ENCODE data around the gene ZNF81. TPM values are rescaled to one million over a fixed set of nuclear protein-coding genes. Genes with fewer than 3 reads are reported as not detected.
"Not testable (repeated sequence)": the region's sequence is repeated elsewhere in the genome, so short reads cannot be mapped to it uniquely, and the experiment has no call there.

The ZNF81 gene
- total RNA-seq, 1 donor from 2014 or later = 2.8 TPM

DNA sequence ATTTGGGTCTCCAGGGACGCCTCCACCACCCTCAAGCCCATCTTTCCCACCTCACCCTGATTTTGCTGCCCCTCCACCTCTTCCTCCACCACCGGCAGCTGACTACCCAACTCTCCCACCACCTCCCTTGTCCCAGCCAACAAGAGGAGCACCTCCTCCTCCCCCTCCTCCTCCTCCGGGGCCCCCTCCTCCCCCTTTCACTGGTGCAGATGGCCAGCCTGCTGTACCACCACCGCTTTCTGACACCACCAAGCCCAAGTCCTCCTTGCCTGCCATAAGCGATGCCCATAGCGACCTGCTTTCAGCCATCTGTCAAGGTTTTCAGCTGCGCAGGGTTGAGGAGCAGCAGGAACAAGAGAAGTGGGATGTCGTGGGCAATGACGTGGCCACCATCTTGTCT, 32.4 kb upstream of the ZNF81 start:
- Histone ChIP-seq H3K36me3 (ENCODE audit: control insufficient read depth, insufficient read depth, low read length) (no peaks in the 10 kb centered on the region), H3K4me3 (ENCODE audit: low read depth, low read length) (no peak overlapping the region), H3K27me3 (ENCODE audit: control insufficient read depth, insufficient read depth, low read length) (no peaks in the 10 kb centered on the region)
- no peak for DNase-seq (ENCODE audit: low read depth)
- TF ChIP-seq, protein P1, sequence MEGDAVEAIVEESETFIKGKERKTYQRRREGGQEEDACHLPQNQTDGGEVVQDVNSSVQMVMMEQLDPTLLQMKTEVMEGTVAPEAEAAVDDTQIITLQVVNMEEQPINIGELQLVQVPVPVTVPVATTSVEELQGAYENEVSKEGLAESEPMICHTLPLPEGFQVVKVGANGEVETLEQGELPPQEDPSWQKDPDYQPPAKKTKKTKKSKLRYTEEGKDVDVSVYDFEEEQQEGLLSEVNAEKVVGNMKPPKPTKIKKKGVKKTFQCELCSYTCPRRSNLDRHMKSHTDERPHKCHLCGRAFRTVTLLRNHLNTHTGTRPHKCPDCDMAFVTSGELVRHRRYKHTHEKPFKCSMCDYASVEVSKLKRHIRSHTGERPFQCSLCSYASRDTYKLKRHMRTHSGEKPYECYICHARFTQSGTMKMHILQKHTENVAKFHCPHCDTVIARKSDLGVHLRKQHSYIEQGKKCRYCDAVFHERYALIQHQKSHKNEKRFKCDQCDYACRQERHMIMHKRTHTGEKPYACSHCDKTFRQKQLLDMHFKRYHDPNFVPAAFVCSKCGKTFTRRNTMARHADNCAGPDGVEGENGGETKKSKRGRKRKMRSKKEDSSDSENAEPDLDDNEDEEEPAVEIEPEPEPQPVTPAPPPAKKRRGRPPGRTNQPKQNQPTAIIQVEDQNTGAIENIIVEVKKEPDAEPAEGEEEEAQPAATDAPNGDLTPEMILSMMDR (IDR thresholded peaks at IDR 0.05; ENCODE audit: insufficient read depth, low read length, poor library complexity, severe bottlenecking) = no peak

DNA sequence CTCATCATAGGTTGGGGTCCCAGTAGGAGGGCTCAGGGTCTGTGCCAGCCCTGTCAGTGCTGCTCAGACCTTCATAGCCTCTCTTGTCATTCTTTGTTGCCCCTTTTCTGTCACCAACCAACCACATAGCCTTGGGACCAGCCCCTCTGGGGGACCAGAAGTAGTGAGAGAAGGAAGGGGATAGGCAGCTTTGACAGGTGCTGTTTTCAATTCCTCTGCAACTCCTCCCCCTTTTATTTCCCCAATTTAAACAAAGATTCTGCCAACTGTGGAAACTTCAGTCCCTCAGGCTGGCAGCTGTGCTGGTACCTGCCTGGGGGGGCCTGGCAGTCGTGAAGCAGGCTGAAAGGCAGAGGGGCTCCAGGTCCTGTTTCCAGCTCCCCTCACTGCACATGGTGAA, 30.9 kb upstream of the ZNF81 start:
- not testable (repeated sequence) for H3K36me3 ChIP-seq (ENCODE audit: control insufficient read depth, insufficient read depth, low read length); H3K4me3 ChIP-seq (ENCODE audit: low read depth, low read length); H3K27me3 ChIP-seq (ENCODE audit: control insufficient read depth, insufficient read depth, low read length); DNase-seq (ENCODE audit: low read depth)

DNA sequence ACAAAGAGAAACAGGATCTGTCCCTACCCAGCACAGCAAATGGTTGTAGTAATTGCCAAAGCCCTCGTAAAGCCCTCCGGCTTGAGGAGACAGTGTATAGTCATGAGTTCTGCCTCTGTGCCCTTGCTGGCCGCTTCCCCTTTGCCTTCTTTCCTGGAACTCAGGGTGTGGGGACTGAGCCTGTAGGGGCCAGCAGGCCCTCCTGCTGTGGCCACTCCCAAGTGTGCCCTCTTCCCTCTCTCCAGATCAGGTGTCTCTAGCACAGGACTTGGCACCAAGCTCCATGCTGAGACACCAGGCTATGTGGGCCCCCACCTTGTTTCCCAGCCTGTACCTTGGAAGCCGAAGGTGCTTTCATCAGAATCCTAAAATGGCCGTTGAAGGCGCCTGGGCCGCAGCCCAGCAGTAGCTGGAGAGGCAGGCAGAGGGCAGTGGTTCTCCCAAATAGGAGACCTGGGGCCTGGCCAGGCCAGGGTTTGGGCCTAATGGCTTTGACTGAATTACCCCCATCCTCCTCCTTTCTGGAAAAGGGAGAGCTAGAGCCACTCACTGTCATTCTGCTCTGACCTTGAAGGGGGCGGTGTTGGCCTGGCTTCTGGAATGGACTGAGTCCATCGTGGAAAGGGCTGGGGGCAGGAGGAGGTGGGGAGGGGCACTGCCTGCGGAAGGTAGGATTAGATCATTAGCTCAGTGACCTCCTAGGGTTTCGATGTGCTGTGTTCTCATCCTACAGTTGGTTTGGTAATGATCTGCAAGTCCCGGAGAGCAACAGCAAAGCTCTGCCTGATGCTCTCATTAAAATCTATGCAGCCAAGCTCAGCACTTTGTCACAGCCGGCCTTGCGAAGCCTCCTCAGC, 30.1 kb upstream of the ZNF81 start:
- DNase-seq (ENCODE audit: low read depth); H3K4me3 ChIP-seq (ENCODE audit: low read depth, low read length); H3K27me3 ChIP-seq (ENCODE audit: control insufficient read depth, insufficient read depth, low read length); H3K36me3 ChIP-seq (ENCODE audit: control insufficient read depth, insufficient read depth, low read length): not testable (repeated sequence)

DNA sequence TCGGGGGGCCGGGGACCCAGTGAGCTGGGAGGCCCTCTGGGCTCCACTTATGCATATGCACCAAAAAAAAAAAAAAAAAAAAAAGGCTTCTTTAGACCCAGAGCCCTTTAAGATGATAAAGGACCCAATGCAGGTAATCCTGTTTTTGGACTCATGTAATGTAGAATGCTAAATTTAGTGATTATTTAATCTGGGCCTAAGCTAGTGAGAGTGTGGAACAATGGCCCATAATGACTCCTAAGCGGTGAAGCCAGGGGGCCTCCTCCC, 29.5 kb upstream of the ZNF81 start:
- not testable (repeated sequence) for DNase-seq (ENCODE audit: low read depth); H3K4me3 ChIP-seq (ENCODE audit: low read depth, low read length); H3K36me3 ChIP-seq (ENCODE audit: control insufficient read depth, insufficient read depth, low read length); H3K27me3 ChIP-seq (ENCODE audit: control insufficient read depth, insufficient read depth, low read length)

DNA sequence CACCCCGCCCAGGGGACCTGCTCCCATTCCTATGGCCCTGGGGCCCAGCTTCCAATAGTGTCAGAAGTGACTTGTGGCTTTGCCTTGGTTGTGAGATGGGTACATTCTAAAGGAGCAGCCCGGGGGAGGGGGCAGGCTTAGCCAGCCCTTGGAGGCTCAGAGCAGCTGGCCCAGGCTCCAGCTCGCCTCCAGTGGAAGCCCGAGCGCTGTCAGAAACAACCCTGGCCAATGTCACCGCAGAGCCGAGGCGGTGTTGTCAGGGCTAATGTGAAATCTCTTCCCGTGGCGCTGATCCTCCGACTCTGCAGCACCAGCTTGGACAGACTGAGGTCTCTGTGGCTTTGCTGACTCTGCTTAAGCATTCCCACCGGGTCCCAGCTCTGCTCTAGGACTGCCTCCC, 29.2 kb upstream of the ZNF81 start:
- TF ChIP-seq, protein P1 (IDR thresholded peaks at IDR 0.05; ENCODE audit: insufficient read depth, low read length, poor library complexity, severe bottlenecking) = no peak
- Histone ChIP-seq H3K4me3 (ENCODE audit: low read depth, low read length) (no peak overlapping the region), H3K27me3 (ENCODE audit: control insufficient read depth, insufficient read depth, low read length) (no peaks in the 10 kb centered on the region), H3K36me3 (ENCODE audit: control insufficient read depth, insufficient read depth, low read length) (no peaks in the 10 kb centered on the region)
- DNase-seq (ENCODE audit: low read depth) = no peak

DNA sequence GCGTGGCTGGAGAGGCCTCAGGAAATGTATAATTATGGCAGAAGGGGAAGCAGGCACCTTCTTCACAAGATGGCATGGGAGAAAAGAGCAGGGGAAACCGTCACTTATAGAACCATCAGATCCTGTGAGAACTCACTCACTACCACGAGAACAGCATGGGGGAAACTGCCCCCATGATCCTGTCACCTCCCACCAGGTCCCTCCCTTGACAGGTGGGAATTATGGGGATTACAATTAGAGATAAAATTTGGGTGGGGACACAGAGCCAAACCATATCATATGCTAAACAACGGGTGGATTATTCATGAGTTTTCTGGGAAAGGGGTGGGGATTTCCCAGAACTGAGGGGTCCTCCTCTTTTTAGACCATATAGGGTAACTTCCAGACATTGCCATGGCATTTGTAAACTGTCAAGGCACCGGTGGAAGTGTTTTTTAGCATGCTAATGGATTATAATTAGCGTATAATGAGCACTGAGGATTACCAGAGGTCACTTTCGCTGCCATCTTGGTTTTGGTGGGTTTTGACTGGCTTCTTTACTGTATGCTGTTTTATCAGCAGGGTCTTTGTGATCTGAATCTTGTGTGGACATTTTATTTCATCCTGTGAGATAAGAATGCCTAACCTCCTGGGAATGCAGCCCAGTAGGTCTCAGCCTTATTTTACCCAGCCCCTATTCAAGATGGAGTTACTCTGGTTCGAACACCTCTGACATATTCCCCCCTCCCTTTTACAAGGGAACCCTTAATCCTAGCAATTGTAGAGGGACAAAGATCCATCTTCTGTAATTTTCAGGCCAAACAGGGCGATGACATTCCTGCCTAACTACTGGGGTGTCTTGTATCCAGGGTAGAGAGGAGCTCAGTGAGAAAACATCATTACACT, 27.6 kb upstream of the ZNF81 start:
- TF ChIP-seq, protein P1 (IDR thresholded peaks at IDR 0.05; ENCODE audit: insufficient read depth, low read length, poor library complexity, severe bottlenecking) = no peak

DNA sequence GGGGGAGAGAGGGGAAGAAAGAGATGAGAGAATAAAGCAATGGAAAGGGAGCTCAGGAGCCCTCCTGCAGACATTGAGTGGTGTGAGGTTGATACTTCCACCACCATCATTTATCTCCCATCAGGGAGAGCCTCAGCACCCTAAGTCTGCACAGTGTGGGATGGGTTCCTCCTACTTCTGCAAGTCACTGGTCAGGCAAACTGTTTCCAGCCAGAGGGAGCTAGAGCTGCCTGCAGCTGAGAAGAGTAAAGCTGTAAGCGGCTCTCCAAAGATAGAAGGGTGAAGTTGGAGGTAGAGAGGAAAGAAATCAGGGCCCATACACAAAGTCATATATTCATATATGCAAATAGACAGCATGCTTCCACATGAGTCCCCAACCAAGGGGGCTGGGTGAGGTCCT, 21.9 kb upstream of the ZNF81 start:
- H3K4me3 ChIP-seq (ENCODE audit: low read depth, low read length) = no peak overlapping the region
- TF ChIP-seq, protein P1 (IDR thresholded peaks at IDR 0.05; ENCODE audit: insufficient read depth, low read length, poor library complexity, severe bottlenecking) = no peak
- no peaks in the 10 kb centered on the region for H3K27me3 ChIP-seq (ENCODE audit: control insufficient read depth, insufficient read depth, low read length)
- no peak for DNase-seq (ENCODE audit: low read depth)
- no peaks in the 10 kb centered on the region for H3K36me3 ChIP-seq (ENCODE audit: control insufficient read depth, insufficient read depth, low read length)

More for the DNA sequence above, 27.6 kb upstream of the ZNF81 start:
- no peak overlapping the region for H3K4me3 ChIP-seq (ENCODE audit: low read depth, low read length)
- H3K36me3 ChIP-seq (ENCODE audit: control insufficient read depth, insufficient read depth, low read length) = no peaks in the 10 kb centered on the region
- no peak for DNase-seq (ENCODE audit: low read depth)
- no peaks in the 10 kb centered on the region for H3K27me3 ChIP-seq (ENCODE audit: control insufficient read depth, insufficient read depth, low read length)

Measured in kidney epithelial cell (primary cell).